ENCODE measurements around the gene BRF1.

The BRF1 gene

DNA sequence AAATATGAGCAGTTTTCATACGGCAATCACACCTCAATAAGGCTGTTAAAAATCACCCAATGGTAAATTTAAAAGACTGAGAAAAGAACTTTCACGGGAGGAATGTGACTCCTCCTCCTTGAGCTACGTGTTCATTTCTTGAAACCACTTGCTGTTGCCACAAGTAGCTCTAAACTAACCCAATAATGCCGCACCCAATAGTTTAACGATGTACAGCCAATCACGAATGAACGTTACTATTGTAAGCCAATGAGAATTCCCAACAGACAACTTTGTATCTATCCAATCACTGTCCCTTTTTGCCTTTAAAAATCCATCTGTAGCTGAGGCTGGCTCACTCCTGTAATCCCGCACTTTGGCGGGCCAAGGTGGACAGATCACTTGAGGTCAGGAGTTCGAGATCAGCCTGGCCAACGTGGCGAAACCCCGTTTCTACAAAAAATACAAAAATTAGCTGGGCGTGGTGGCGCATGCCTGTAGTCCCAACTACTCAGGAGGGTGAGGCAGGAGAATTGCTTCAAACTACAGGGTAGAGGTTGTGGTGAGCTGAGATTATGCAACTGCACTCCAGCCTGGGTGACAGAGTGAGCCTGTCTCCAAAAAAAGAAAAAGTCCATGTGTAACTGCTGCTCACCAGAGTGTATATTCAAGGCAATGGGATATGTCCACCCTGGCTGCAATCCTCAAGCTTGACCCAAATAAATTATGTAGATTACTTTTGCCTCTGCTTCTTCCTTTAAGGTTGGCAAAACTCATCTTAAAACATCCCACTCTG, 76.8 kb downstream of the BRF1 start:
- DNase-seq = no peak

DNA sequence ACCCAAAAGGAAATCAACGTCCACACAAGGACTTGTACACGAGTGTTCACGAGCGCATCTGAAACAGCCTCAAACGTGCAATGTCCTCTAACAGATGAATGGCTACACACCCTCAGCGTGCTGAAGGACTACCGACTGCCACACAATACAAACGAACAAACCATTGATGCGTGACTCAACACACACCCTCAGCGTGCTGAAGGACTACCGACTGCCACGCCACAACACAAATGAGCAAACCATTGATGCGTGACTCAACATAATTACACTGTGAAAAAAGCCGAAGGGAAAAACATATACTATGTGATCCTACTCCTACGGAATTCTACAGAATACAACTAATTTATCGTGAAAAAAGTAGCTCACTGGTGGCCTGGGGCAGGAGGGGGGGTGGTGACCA, 77.5 kb downstream of the BRF1 start:
- no peak for DNase-seq

DNA sequence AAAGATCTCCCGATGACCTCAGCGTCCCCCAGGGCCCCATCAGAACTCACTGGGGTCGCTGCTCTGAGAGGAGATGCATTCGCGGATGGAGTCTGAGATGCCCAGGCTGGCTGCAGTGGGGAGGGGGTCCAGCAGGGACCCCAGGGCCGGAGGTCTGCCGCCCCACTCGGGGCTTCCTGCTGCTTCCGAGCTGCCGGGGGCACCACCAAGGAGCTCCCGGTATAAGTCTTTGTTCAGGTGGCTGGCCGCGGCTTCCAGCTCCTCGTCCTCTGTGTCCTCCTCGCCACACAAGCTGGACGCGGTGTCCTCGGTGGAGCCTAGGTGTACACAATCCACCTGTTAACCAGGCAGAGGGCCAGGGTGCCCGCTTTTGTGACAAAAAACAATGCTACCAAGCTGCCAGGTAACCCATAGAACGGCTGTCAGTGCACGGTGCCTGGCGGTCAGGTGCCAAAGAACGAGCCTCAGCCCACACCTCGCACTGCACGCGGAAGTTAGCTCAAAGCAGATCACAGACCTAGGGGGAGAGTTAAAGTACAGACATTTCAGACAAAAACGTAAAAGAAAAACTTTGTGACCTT, 79.1 kb downstream of the BRF1 start:
- no peak for DNase-seq

DNA sequence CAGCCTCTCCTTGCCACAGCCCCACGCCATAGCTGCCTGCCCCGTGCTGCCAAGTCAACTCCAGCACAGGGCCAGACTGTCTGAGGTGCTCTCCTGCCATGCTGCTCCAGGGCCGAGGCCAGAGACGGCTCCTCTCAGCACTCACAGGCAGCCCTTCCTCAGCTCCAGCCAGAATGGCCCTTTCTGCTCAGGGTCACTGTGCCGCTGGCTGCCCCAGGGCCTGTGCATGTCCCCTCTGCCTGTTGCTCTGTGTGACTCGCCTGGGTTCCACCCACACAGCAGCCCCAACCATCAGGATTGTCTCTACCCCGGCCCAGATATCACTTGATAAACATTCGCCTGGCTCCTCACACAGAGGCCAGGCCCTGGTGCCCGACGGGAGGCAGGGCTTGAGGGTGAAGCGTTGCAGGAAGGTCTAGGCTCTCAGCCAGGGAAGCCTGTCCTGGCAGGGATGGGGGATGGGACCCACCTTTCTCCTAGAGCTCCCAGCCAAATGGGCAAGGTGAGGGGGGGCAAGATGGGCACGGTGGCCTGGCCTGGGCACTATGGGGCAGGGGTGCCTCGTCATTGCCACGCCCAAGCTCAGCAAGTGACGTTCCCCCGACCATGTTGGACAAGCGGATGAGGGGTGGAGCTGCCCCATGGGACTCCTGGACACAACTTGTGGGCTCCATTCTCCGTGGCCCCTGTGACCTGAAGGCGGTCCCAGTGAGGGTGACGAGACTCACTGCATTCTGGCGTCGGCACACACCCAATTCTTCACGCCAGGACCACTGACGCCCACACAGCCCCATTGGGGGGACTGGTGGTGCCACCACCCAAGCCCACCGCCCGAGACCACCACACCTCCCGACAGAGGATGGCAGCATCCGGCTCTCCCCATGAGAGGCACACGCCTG, 79.9 kb downstream of the BRF1 start:
- no peak for DNase-seq

DNA sequence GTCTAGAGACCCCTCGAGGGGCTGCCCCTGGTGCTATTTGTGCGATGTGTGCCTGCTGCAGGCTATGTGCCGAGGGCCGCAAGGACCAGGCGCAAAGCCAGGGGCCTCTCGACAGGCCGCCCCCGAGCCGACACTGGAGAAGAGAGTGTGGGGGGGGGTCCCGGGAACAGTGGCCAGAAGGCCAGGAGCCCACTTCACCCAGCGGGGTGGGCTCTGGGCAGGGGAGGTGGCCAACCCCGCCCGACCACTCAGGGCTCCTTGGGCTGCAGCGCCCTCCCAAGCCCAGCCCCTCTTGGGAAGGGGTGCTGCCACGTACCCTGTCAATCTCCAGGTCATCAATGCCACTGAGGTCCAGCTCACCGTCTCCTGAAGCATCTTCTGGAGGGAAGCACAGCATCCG, 81.0 kb downstream of the BRF1 start:
- no peak for DNase-seq

DNA sequence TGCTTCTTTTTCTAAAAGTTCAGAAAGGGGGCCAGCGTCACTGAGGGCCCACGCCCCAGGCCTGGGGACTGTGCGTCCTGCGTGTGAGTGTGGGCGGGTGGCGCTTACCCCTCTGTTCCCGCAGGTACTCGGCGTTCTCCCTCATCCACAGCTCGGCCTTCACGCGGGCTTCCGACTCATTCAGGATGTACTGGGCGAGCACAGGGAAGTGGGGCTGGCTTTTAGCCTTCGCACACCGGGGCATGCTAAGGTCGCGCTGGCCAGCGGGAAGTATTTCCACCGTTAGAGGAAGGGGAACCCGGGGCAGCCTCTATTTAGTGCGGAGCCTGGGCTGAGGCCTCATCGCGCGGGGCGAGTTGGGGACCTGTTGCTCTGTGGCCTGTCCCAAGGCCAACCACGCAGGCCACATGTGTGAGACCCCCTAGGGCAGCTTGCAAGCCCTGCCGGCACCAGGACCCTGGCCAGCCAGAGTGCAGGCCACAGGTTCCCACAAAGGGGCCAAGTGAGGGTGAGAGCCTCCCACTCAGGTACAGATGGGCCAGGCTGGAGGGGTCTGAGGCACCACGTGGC, 81.7 kb downstream of the BRF1 start:
- DNase-seq = no peak

DNA sequence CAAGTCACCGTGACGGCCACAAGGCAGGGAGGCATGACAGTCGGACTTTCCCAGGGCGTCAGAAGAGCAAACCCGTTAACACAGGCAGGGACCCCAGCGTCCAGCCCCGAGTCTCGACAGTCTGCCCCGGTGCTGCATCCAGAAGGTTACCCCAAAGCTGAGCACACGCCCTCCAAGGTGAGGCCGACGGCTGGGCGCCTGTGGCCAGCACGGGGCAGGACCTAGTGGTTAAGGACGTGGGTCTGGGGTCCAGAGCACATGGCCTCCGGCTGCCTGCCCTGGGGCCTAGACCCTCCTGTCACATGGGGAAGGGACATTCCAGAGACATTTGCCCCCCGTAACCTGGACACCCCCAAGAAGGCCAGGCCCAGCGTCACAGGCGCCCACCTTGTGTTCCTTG, 82.2 kb downstream of the BRF1 start:
- DNase-seq = no peak

DNA sequence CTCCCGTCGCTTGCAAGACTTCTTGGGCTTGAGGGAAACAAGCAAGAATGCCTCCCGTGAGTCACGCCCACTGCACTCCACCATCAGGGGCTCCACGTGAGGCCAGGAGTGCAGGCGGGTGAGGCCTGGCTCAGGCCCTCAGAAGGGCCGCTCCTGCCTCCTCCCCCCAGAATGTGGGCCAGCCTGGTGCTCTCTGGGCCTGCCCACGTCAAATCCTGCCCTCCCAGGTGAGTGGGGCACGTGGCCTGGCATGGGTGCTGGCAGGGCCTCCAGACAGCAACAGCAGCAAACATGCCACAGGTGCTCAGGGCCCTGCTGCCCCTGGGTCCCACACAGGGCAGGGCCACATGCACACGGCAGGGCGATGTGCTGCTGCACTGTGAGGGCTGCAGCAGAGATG, 83.0 kb downstream of the BRF1 start:
- DNase-seq = no peak

DNA sequence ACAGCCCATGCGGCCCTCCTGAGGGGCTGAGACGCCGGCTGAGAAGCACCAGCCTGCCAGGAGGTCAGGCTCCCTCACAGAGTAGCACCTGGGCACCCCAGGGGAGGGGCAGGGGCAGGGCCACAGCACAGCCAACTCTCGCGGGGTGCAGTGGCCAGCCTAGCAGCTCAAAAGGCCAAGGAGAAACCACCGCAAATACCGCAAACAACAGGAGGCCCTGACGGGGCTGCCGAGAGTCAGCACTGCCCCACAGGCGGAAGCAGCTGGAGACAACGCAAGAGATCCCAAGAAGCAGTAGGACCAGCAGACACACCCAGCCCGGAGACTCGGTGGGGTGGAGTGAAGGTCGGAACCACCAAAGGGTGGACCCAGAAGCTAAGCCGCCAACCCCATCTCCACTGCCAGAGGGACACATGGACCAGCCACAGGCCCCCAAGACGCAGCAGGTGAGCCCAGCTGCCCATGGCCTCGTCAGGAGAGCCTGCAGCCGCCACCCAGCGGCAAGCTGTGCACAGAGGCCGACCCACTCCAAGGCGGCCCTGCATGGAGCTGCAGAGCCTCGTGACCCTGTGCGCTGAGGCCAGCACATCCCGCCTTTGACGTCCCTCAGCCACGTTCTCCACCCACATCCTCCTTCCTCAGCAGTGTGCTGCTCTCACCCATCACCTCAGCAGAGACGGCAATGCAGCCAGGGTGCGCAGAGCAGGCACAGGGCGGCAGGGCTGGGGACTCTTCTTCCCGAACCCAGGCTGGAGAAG, 84.1 kb downstream of the BRF1 start:
- DNase-seq = no peak

DNA sequence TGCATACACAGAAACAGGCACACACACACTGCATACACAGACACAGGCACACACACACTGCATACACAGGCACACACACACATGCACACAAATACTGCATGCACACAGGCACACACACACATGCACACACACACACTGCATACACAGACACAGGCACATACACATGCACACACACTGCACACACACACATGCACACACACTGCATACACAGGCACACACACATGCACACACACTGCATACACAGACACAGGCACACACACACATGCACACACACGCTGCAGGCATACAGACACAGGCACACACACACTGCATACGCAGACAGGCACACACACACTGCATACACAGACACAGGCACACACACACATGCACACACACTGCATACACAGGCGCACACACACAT, 85.2 kb downstream of the BRF1 start:
- DNase-seq = no peak

DNA sequence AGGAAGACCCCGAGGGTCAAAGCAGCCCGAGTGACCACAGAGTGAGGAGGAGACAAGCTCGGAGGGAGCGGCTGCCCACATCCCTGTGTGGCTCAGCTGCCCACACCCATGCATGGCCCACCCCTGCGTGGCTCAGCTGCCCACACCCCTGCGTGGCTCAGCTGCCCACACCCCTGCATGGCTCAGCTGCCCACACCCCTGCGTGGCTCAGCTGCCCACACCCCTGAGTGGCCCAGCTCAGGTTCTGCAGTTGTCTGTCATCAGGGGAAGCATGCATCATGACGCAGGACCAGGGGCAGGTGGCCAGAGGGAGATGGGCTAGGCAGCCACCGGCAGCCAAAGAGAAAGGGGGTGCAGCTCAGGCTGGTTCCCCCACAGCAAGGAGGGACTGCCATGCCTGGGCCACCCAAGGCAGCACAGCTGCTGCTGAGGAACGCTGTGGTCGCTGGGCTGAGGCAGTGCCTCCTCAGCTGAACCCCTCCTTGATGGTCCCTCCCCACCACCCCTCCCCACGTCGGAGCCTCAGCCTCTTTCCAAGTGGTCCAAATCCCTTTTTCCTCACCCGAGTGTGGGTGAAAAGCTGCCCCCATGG, 86.4 kb downstream of the BRF1 start:
- no peak for DNase-seq

DNA sequence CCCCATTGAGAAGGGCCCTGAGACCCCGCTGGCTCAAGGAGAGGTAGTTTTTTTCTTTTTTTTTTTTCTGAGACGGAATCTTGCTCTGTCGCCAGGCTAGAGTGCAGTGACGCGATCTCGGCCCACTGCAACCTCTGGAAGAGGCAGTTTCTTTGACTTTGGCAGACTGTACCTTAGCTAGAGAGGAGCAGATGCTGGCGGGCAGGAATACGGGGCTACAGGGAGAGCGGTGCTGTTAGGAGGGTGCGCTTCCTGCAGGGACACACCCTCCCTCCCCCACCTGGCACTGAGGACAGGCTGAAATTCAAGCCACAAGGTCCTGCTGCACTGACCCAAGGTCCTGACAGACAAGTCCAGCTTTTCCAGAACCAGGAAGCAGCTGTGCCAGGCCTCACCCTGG, 87.4 kb downstream of the BRF1 start:
- DNase-seq = no peak

DNA sequence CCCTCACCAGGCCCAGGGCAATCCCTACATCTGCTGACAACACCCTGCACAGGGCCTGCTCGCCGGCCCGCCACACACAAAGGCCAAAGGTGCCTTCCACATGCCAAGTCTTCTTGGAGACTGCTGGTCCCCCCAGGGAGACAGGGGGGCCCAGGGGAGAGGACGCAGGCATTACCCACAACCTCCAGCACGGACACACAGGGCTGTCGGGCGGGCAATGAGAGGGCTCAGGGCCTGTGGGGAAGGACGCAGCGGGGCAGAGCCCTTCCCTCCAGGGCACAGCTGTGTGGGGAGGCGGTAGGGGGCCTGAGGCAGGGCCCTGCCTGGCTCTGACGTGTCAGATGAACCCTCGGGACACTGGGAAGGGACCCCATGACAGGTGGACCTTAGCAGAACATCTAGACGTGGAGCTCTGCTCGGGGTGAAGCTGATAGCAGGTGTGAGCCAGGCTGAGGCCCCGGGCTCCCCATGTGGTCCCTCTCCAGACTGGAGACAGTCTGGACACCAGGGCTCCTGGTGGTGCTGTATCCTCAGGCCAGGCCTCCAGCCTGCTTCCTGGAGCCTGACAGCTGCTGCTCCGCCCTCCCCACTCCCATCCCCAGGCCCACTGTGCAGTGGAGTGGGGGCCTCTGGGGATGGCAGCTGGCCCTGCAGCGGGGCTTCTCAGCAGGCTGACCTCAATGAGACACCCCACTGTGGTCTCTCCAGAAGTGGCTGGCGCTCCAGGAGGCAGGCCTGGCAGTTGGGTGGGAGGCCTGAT, 88.1 kb downstream of the BRF1 start:
- no peak for DNase-seq

DNA sequence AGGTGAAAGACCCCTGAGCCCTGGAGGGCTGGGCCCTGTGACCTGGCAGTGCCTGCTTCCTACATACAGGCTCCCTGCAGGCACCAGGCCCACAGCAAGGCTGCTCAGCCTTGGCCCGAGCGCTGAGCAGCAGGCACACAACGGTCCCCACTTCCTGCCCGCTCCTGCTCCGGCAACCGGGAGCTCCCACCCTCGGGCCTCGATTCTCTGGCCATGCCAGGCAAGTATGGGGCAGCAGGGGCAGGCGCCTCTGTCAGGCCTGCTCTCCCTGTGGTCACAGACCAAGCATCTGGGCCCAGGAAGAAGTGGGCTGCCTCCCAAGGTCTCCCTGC, 89.1 kb downstream of the BRF1 start:
- DNase-seq = no peak

DNA sequence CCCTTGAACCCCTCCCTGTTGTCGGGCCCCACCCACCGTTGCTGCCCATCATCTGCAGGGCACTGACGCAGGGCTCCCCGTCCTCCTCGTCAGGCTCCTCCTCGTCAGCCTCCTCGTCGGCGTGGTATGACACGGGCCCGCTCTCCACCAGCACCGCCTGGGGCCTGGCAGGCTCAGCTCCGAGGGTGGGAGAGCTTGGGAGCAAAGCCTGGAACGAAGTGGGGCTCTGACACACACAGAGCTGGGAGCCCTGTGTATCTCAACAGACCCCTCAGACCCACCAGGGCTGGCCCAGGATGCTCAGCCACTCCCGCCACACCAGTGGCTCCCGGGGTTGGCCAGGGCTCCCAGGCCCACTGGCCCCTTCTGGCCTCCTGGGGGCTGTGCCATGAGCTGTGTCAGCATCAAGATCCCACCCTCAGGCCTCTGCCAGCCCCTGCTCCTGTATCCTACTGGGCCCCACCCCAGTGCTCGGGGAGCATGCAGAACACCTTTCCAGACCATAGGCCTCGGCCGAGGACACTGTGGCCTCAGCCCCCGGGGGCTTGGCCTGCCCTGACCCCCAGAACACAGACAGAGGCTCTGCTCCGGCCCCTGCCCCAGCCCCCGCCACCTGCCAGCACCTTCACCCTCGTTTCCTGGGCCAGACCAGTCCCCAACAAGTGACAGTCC, 89.6 kb downstream of the BRF1 start:
- DNase-seq = no peak

DNA sequence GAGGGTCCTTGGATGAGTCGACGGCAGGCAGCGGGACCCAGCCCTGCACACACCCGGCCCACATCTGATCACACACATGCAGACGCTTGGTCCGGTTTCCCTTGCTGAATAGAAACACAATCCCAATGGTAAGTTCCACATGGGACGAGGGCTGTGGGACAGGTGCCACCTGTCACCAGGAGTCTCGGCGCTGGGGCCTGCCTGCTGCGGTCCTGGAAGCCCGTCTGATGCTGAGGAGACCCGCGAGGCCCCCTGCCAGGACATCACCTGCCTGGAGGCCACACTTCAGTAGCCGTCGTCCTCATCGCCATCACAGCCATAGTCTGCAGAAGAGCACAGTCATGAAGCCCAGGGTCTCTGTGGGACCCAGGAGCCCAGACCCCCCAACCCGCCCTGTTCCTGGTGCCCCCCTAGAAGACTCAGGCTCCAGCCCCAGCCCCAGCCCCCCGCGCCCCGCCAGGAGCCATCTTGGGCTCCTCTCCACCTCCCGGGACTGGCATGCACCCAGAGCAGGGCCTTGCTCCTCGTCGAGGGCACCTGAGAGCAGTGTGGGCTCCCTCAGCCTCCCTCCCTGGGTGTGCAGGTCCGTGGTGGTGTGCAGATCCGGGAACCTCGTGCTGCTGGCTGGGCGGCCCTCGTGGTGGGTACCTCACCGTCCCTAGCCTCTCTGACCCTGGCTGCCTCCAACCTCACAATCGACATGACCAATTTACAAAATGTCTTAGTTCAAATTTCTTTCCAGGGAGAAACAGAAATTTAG, 90.4 kb downstream of the BRF1 start:
- DNase-seq = no peak

DNA sequence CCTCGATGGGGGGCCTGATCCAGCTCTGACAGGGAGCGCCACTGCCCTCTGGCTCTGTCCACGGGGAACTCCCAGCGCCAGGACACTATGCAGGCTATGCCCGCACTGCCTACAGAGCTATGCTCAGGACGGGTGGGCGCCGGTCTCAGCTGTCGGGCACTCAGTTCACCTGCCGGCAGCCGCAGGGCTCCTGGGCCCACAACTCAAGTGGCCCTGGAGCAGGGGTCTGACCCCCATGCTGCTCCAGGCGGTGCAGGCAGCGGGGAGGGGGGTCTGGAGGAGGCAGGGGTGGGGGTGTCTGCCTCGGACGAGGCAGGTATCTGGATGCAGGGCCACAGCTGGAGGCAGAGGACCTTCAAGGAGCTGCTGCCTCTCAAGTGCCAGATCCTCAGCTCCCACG, 91.2 kb downstream of the BRF1 start:
- no peak for DNase-seq

DNA sequence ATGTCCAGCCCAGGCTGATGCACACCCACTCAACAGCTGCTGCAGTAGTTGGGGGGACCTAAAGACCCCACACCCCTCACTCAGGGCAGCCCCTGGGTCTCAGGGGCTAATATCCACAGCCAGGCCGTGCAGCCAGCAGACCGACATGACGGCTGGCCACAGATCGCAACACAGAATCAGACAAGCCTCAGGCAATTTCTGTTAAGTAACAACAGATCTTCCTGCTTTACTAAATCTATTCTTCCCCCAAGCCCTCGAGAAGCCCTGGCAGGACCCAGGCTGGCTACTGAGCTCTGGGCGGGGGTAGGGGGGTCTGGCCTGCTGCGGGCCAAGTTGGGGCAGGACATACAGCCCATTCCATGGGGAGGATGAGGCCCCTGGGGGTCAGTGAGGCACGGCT, 91.7 kb downstream of the BRF1 start:
- no peak for DNase-seq

DNA sequence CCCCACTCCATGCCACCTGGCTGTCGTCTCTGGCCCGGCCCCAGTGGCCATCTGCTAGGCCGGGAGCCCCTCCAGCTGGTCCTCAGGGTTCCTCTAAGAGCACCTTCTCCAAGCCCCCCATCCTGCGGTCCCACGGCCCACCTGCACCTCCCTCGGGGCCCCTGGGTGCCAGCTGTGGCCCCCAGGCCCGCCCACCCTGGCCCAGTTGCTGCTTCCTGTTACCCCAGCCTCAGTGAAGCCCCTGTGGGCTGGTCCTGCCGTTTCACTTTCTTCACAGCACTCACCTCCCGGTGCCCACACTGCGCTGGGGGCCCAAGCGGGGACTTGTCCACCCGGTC, 92.1 kb downstream of the BRF1 start:
- no peak for DNase-seq

DNA sequence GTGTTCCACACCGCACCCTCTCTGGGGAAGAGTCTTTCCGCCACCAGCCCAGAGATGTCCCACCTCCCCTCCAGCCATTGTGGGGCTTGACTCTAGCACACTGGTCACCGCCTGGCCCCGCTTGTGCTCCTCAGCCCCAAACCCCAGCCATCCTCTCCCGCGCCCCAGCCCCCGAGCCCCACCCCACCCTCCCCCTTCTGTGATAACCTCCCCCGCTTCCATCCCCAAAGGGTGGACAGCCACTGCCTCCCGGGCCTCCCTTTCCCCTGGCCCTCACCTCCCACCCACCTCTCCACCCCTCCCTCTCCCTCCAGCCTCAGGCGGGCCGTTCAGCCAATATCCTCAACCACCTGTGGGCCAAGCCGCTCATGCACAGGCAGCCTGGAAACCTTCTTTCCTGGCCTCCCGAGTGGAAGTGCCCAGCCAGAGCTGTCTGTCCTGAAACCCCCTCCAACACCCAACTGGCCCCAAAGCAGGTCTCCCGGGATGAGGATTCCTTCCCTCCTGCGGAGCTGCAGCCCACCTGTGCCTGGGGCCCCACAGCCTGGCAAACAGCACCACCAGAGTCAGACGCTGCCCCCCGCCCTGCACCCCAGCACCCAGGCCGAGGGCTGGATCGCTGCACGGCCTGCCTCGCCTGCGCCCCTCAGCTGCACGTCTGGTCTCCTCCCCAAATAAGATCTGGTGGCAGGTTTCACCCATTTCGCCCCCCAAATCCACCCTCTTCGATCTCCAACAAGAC, 92.6 kb downstream of the BRF1 start:
- DNase-seq = no peak
